Stimulated activated CD4-positive, alpha-beta T cell treated with anti-CD3 and anti-CD28 coated beads, Interleukin-4, amount 100 ng/mL, for 4 hours (primary cell): ENCODE measurements around the gene PRDM16.

Experiments used
- DNase-seq, 2 experiments: peaks; one replicate each; pipeline ENCODE4 v3.0.0-alpha.2; 2020

PRDM16 gene

DNA sequence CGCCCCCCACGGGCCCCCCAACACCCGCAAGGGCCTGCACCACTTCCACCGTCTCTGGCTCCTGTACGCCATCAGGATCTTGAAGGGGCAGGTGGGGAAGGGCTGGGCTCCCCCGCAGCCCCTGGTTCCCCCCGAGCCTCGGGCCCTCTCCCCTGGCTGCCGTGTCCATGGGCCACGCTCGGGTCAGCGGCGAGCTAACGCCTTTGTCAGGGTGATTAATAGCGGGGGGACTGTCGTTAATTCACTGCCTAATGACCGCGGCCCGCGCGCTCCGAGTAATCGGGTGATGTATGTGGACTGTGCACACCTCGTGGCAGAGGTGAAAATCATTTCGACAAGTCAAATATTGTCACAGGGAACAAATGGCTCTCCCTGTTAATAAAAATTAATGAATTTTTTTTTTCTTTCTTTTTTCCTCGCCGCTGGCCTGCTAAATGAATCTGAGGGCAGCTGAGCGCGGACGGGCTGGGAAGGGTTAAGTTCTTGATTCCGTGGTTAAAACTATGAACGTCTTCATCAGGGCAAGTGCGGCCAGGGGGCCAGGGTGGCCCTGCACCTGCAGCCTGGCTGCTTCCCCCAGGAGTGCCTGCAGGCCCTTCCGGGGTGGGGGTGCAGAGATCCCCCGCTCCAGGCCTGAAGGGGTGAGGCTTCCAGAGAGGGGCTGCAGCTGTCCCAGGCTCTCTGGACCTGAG lies 100.8 kb downstream of the PRDM16 start:
- DNase-seq, result no peak

DNA sequence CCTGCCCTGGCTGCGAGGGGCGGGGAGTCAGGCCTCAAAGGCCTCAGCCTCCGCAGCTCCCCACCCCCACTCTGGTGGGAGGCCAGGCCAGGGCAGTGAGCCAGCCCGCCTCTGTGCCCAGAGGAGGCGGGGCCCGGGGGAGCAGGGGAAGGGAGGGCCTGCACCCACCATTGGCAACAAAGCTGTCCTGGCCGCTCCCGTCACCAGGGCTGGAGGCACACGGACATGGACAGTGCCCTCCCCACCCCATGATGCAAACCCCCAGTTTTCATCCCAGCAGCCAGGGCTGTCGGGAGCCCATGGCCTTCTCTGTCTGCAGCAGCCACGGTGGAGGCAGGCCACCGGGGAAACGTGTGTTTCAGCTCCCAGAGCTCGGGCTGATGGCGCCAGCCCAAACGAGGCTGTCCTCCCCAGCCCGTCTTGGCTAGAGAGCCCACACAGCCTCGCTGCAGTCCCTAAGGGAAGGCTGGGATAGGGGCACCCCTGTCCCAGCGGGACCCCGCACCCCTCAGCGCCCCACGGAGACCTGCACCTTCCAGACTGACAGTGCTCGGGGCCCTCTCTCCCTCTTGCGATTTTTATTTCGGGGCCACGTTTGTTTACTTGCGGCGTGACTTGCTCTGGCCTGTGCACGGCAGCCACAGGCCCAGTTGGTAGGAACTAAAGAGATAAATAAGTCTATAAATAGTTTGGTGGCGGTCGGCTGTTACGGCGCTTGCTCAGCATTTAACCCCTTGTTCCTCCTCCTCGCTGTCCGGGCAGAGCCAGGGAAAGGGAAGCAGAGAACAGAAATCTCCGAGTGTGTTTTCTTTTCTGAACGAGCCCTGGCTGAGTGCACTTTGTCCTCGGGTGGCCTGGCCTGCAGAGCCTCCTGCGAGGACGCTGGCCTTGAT lies 101.8 kb downstream of the PRDM16 start:
- no peak for DNase-seq

DNA sequence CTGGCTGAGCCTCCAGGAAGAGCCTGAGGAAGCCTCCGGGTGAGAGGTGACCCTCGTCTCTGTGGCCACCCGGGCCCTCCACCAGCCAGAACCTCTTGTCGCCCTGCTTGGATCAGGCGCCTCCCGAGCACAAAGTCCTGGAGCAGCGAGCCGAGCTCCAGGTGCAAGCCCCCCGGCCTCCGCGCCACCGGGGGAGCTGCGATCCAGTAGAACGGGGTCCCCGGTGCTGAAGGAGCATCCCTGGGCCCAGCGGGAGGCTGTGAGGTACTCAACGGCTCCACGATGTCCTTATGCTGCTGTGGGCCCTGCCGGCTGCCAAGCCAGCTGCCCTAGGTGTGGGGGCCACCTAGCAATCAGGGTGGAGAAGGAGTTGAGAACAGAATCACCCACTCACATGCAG lies 102.8 kb downstream of the PRDM16 start:
- no peak for DNase-seq

DNA sequence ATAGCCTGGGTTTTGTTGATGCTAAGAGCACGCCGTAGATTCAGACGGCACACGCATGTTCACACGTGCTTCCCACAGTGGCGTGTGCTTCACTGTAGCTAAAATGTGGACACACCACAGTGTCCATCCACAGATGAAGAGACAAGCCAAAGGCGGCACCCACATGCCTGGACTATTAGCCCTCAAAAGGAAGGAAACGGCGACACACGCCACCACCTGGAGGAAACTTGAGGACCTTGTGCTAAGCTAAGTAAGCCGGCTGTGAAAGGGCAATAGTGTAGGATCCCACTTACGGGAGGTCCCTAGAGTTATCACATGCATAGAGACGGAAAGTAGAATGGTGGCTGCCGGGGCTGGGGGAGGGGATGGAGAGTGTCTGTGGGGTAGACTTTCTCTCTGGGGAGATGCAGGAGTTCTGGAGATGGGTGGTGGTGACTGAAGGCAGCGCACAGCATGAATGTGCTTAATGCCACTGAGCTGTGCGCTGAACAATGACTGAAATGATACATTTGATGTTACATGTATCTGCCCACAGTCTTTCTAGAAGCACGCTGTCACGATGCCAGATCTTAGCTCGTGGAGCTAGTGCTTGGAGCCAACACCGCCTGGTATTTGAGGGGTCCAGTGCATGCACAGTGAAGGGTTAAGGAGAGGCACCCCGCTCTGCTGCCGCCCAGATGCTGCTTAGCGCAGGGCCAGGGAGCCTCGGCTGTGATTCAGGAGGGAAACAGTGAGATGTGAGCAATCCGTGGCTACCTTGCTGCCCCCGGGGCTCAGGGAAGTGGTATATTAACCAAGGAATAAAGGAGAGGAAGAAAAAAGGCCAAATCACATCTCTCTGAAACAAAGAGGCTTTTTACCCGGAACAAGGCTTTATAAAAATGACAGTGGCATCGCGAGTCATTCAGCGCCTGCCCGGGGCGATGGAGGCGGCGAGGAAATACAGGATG lies 103.7 kb downstream of the PRDM16 start:
- DNase-seq, result no peak

DNA sequence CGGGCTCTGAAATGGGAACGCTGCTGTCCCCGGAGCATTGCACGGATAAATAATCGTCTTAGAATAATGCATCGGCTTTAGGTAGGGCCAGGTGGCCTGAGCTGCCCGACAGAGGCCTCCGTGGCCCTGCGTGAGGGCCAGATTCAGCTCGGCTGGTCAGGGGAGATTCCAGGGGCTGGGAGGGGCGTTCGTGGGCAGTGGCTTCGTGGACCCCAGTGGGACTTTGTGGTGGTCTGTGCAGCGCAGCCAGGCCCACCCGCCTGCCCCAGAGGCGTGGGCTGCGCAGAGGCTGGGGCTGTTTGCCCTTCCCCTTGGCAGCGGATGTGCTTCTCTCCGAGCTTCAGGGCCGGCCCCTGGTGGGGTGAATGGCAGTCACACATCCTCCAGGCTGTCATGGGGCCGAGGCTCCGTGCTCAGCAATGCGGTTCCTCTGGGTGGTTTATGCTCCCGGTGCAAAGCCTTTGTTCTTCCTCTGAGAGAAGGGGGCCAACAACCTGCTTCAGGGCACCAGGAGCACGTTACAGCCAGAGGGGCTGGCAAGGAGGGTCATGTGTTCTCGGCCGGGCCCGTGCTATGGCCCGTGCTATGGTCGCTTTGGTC lies 104.5 kb downstream of the PRDM16 start:
- DNase-seq, result no peak

DNA sequence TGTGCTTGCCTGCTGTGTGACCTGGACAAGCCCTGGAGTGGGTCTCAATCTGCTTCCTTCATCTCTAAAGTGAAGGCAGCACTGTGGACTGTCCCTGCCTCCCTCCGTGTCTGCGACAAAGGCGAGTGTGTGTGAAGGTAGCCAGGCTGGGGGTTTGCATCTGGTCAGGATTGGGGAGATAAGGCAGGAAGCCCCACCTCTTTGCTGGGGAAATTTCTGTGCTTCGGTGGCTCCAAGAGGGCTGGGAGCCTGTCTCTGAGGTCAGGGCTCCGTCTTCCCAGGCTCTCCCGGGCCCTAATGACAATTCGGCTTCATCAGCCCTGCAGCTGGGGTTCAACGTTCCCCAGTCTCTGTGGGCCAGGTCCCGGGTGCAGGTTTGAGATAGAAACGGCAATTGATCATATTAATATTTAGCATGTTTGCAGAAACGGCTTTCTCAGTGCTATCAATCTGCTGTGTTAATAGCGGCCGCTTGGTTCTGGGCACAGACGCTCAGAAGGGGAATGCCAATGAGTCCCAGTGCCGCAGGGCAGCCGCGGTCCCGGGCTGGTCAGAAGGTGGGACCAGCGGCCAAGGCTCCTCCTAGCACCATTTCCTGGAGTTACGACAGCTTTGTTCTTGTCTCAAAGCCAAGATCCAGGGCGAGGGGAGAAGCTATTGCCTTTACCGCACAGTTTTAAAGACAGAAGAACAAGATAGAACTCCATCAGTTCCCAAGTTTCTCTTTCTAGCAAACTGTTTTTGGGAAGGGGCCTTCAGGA lies 105.7 kb downstream of the PRDM16 start:
- DNase-seq, result no peak

DNA sequence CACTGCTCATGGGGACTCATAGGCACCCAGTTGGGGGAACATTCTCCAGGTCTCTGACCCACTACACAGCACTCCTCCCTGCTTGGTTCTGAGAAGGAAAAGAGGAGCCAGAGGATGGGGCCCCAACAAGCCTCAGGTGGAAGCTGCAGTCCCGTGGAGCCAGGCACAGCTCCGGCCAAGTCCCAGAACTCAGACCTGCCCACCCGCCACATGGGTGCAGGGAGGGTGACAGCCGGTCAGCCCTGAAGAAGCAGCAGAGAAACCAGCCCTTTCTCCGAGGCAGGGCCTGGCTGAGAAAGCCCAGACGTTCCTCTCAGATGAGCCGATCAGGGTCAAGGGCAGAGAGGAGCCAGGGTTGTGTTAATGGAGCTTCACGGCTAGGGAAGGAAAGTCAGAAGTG lies 106.5 kb downstream of the PRDM16 start:
- DNase-seq, result no peak

DNA sequence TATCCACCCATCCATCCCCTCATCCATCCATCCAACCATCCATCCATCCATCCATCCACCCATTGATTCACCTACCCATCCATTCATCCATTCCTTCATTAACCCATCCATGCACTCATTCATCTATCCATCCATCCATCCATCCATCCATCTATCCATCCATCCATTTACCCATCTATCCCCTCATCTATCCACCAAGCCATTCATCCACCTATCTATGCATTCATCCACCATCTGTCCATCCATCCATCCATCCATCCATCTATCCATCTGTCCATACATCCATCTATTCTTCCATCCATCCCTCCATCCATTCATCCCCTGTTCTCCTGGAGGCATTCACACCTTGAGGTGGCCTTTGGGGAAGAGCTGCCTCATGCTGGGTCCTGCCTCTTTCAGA lies 107.0 kb downstream of the PRDM16 start:
- no peak for DNase-seq

DNA sequence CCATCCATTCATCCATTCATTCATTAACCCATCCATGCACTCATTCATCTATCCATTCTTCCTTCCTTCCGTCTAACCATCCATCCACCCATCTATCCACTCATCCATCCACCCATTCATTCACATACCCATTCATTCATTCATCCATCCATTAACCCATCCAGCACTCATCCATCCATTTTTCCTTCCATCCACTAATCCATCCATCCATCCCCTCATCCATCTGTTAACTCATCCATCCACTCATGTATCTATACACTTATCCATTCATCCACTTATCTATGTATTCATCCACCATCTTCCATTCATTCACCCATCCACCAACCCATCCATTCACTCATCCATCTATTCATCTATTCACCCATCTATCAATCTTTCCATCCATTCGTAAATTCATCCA lies 107.8 kb downstream of the PRDM16 start:
- DNase-seq, result no peak

DNA sequence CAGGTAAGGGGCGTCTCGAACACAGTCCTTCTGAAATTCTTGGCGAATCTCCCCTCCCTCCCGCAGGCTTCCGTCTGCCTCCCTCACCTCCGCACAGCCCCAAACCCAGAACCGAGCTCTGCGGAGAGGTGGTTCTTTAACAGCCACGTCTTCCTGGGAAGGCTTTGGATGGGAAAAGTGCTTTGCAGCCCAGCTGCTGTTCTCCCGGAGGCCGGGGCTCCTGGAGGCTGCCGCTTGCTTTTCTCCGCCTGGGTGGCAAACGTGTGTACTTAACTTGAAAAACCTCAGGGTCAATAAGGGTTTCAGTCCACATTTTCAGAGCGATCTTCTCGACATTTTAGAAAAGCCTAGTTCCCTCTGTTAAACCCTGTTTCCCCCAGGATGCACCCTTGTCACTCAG lies 109.3 kb downstream of the PRDM16 start:
- no peak for DNase-seq

DNA sequence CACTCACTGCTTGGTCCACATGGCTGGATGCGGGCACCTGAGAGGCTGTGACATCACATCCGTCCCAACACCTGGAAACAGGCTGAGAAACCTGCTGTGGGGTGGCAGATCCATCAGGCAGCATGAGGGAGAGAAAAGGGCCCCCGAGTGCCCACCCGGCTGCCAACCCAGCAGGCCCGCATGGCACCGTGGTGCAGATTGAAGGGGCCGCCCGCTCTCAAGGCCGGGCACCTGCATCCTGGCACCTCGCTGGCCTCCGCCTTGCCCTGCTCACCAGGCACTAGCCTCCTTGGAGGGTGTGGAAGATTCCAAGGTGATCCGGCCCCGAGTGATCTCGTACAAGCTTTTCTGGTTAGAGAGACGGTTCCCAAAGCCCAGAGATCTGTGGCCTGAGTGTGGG lies 110.5 kb downstream of the PRDM16 start:
- no peak for DNase-seq

DNA sequence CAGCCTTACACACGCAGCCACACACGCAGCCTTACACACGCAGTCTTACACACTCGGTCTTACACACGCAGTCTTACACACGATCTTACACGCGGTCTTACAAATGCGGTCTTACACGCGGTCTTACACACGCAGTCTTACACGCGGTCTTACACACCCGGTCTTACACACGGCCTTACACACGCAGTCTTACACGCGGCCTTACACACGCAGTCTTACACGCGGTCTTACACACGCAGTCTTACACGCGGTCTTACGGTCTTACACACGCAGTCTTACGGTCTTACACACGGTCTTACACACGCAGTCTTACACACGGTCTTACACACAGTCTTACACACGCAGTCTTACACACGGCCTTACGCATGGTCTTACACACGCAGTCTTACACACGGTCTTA lies 111.9 kb downstream of the PRDM16 start:
- no peak for DNase-seq

DNA sequence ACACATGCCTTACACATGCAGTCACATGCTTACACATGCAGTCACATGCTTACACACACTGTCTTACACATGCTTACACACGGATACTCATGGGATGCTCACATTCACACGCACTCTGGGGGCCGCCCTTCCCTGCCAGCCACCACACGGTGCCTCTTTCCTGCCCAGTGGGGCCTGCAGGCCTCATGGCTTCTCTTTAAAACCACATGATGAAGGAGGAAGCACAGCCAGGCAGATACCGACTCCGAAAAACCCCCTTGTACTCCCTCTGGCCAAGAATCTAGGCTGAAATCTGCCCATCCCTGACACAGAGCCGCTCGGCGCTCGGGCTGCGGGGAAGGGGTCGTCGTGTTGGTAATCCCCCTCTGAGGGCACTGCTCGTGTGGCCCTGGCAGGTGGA lies 113.0 kb downstream of the PRDM16 start:
- no peak for DNase-seq

DNA sequence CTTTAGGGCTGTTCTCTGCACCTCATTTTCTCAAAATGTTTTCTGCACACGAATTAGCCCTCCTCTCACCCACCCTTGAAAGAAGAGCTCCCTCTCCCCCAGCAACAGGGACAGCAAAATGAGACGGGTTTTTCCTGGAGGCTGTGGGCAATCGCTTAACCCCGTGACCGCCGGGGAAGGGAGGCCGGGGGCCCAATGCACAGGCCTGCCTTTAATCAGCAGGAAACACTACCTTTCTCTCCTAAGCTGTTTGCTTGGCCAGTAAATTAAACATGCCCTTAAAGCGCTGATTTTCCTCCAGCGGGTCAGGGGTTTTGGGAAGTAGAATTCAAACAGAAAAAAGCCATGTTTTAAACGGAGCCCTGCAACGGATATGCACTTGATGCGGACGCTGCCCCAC lies 114.4 kb downstream of the PRDM16 start:
- no peak for DNase-seq

DNA sequence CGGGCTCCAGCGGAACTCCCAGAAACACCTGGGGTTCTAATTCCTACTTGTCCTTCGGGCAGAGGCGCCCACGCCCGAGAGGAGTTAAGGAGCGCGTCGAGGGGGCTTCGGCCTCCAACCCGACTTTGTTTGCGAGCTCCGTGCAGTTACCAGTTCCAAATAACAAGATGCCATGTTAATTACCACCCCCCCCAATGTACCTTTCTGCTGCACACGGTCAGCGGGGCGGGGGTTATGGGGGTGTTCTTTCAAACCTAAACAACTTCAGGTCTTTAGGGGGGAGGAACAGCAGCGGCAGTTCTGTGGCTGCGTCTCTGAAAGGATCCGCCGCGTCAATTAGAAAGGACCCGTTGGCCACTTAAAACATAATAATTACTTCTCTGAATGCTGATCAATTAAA lies 114.8 kb downstream of the PRDM16 start:
- DNase-seq, result no peak

DNA sequence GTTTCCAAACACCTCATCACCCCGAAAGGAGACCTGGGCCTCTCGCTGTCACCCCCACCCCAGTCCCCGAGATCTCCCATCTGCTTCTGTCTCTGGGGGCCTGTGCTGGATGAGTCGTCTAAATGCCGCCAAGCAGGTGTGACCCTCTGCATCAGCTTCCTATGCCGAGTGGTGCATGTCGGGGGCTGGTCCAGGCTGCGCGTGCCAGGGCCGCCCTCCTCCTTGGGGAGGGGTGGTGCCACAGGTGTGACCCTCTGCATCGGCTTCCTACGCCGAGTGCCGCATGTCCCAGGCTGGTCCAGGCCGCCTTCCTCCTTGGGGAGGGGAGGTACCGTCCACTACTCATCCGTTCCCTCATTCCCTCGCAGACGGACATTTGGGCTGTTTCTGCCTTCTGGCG lies 115.7 kb downstream of the PRDM16 start:
- DNase-seq, result no peak

DNA sequence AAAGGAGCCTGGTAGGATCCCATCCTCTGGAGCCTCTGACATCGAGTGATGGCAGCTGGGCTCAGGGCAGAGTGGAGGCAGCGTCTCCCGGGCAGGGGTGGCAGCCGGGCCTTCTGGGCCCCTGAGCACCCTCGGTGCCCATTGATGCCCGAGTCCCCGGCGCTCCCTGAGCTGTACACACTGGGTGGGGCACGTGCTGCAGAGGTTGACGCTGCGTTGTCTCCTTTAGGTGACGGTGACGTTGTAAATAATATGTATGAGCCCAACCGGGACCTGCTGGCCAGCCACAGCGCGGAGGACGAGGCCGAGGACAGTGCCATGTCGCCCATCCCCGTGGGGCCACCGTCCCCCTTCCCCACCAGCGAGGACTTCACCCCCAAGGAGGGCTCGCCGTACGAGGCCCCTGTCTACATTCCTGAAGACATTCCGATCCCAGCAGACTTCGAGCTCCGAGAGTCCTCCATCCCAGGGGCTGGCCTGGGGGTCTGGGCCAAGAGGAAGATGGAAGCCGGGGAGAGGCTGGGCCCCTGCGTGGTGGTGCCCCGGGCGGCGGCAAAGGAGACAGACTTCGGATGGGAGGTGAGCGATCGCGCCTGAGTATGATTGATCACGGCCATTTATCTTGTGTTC lies 117.0 kb downstream of the PRDM16 start:
- DNase-seq, result no peak

DNA sequence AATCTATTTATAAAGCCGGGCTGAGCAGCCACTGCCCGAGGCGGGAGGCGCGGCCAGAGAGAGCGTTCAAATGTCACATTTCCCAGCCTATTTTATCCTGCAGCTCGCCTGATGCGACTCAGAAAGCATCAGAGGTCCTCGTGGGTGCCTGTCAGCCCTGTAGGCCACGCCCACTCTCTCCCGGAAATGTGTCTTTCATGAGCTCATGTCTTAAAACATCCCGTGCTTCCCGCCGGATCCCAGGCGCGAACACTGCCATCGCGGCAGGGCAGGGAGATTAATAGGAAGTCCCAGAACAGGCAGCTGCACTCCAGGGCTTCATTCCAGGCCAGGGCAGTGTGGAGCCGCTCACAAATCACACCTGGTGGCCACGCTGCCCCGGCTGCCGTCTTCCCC lies 117.5 kb downstream of the PRDM16 start:
- no peak for DNase-seq

DNA sequence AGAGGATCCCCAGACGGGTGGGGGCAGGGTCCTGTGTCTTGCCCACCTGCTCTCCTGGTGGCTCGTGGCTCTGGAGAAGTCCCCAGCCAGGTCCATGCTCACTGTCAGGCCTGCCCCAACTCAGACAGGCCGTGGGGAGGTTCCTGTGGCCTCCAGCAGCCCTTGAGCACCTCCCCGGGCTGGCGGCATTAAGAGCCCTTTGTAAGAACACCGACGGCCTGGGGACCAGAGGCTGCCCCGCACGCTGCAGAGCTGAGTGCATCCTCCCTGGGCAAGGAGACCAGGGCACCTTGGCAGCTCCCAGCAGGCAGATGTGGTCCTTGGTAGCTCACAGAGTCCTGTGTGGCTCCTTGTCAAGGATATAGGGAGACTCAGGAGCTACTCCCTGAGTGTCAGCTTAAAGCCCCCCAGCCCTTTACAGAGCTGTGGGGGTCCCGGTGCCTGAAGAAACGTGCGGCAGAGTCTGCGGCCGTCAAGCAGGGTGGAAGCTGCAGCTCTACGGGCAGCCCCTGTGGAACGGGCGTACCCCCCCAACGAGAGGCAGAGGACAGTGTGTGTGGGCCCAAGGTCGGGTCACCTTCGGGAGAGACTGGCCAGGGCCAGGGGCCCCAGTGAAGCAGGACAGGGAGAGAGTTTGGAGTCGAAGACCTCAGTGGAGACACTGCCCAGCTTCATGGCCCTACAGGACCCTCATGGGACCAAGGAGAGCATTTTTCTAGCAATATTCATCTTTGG lies 118.6 kb downstream of the PRDM16 start:
- DNase-seq, result no peak

DNA sequence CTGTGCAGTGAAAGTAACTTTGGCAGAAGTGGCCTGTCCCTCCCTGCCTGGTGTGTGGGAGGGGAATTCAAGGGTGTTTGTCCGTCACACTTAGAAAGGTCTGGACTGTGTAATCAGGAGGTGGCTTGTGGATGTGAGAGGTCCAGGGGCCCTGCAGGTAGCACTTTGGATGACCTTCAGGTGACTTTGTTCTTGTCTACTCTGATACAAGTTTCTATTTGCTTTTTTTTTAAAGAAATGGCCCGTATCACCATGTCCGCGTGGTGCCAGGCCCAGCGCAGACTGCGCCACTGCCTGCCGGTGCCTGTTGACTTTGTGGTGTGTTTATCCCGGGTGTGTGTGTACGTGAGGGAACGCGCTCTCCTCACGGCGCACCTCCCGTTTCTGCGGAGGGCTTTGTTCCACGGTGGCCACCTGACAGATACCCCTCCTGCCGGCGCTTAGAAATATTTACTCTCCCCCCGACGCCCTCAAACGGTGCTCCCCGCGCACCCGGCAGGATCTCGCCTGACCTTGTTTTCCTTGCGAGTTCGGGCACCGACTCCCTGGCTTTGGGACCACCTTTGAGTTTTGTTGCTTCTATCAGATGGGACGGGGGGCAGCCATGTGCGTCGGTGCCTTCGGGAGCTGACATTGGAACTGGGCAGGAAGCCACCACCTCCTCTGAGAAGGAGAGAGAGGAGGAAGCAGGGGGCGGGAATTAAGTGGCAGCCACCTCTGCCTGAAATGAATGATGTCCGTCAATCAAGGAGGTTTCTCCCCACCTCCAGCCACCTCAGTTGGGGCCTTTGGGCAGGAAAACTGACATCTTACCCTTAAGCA lies 119.4 kb downstream of the PRDM16 start:
- no peak for DNase-seq
